GM13977 (cell line): ENCODE results near the gene MRPL52.

Experiments used
- DNase-seq: peaks from one replicate; pipeline ENCODE4 v3.0.0; 2012; ENCODE audit warnings: low spot score
- CTCF ChIP-seq: IDR thresholded peaks from 2 replicates; pipeline ENCODE4 v1.5.1; 2012; ENCODE audit warnings: mild to moderate bottlenecking, control low read depth; ENCODE audit not compliant: insufficient read depth; ENCODE audit errors: extremely low read depth, missing control alignments
- in situ Hi-C: fragments of 300-500 bp; cut with MboI; formaldehyde crosslinking; loops from one replicate; pipeline ENCODE4 v1.12.0; 2022; ENCODE audit warnings: low sequenced_read_pairs, low pct_unique_long_range_greater_than_20kb, mixed read lengths, inconsistent platforms; ENCODE audit not compliant: unreplicated experiment

MRPL52 gene

GRCh38 chr14:22875003-22875747 is 45.5 kb downstream of the MRPL52 start:
- DNase-seq: no peak
- TF ChIP-seq CTCF: no peak
- in situ Hi-C loops: no loop called here

GRCh38 chr14:22875748-22876319 is 46.1 kb downstream of the MRPL52 start:
- in situ Hi-C loops: no loop called here
- no peak for DNase-seq
- no peak for TF ChIP-seq CTCF

- no peak for DNase-seq
- TF ChIP-seq CTCF: no peak
Measured at GRCh38 chr14:22877000-22877501, 47.4 kb downstream of the MRPL52 start.

GRCh38 chr14:22878271-22879246 is 48.9 kb downstream of the MRPL52 start:
- TF ChIP-seq CTCF: no peak
- no peak for DNase-seq
- in situ Hi-C loops: no loop called here

More at GRCh38 chr14:22877000-22877501, 47.4 kb downstream of the MRPL52 start:
- in situ Hi-C loops: no loop called here

- in situ Hi-C loops: no loop called here
- no peak for DNase-seq
- no peak for TF ChIP-seq CTCF
Measured at GRCh38 chr14:22882064-22882463, 52.4 kb downstream of the MRPL52 start.

GRCh38 chr14:22882529-22883172 is 53.0 kb downstream of the MRPL52 start:
- no peak for DNase-seq
- in situ Hi-C loops: no loop called here
- no peak for TF ChIP-seq CTCF
